Hepatocyte (in vitro differentiated cells): Measurements from ENCODE around the gene OR8B2. TPM values are rescaled to one million over a fixed set of nuclear protein-coding genes. Genes with fewer than 3 reads are reported as not detected.

ENCODE experiments used
- DNase-seq: peaks from one replicate; pipeline ENCODE4 v3.0.0-alpha.2; 2016; ENCODE audit warnings: low spot score
- H2AFZ ChIP-seq: fragments of 200-600 bp; sonication (generic); 2 replicates; pipeline ENCODE4 v1.6.0; 2016; ENCODE audit warnings: antibody characterized with exemption, mild to moderate bottlenecking
- H3K27ac ChIP-seq: fragments of 200-600 bp; sonication (generic); 2 replicates; pipeline ENCODE4 v1.5.1; 2016; ENCODE audit warnings: mild to moderate bottlenecking
- H3K27me3 ChIP-seq: fragments of 200-600 bp; sonication (generic); 2 replicates; pipeline ENCODE4 v1.6.1; 2016
- H3K36me3 ChIP-seq: fragments of 200-600 bp; sonication (generic); replicated peaks from 2 replicates; pipeline ENCODE4 v1.5.1; 2016; ENCODE audit warnings: low read depth; ENCODE audit not compliant: insufficient read depth
- H3K4me1 ChIP-seq: fragments of 200-600 bp; sonication (generic); 2 replicates; pipeline ENCODE4 v1.5.1; 2016; ENCODE audit warnings: mild to moderate bottlenecking, moderate library complexity; ENCODE audit not compliant: insufficient read depth
- H3K4me2 ChIP-seq: fragments of 200-600 bp; sonication (generic); 2 replicates; pipeline ENCODE4 v1.6.0; 2016
- H3K4me3 ChIP-seq: fragments of 200-600 bp; sonication (generic); 2 replicates; pipeline ENCODE4 v1.5.1; 2016; ENCODE audit warnings: mild to moderate bottlenecking
- H3K79me2 ChIP-seq: fragments of 200-600 bp; sonication (generic); 2 replicates; pipeline ENCODE4 v1.6.0; 2017; ENCODE audit warnings: mild to moderate bottlenecking
- H3K9me2 ChIP-seq: fragments of 200-600 bp; sonication (generic); replicated peaks from 2 replicates; pipeline ENCODE4 v1.6.0; 2017; ENCODE audit warnings: mild to moderate bottlenecking; ENCODE audit not compliant: insufficient read depth
- H3K9me3 ChIP-seq: fragments of 200-600 bp; sonication (generic); 2 replicates; pipeline ENCODE4 v1.5.1; 2016; ENCODE audit warnings: low read depth, mild to moderate bottlenecking
- H4K20me1 ChIP-seq: fragments of 200-600 bp; sonication (generic); 2 replicates; pipeline ENCODE4 v1.6.0; 2016; ENCODE audit warnings: mild to moderate bottlenecking; ENCODE audit not compliant: insufficient read depth, poor library complexity, severe bottlenecking
- EZH2 ChIP-seq: fragments of 200-600 bp; sonication (generic); IDR thresholded peaks from 2 replicates; pipeline ENCODE4 v1.6.1; 2016; ENCODE audit warnings: antibody characterized with exemption, mild to moderate bottlenecking, borderline replicate concordance
- EZH2phosphoT487 ChIP-seq: fragments of 200-600 bp; sonication (generic); IDR thresholded peaks from one replicate; pipeline ENCODE4 v1.6.1; 2018; ENCODE audit warnings: antibody characterized with exemption, mild to moderate bottlenecking, low read depth, moderate library complexity; ENCODE audit not compliant: unreplicated experiment, severe bottlenecking
- WGBS: methylation state at CpG from one replicate; pipeline ENCODE4 v1.1.6; 2016; ENCODE audit warnings: low lambda C conversion rate; ENCODE audit errors: missing lambda C conversion rate; 5-methylcytosine and 5-hydroxymethylcytosine counted together
- polyA plus RNA-seq: library from polyadenylated mRNA; unstranded; fragments of >200 nt; fragmentation: Nextera tagmentation; extraction: Ambion mirVana; gene quantifications from 2 replicates; pipeline ENCODE4 v1.2.1, GENCODE V29; 2016
- total RNA-seq: library from RNA; depleted of rRNA; stranded (reverse); fragments of >200 nt; gene quantifications from 2 replicates; pipeline ENCODE4 v1.2.3, GENCODE V29; 2014
- TF ChIP-seq, protein P1 (sequence below): fragments of 200-600 bp; sonication (generic); IDR thresholded peaks from 2 replicates; pipeline ENCODE4 v1.5.1; 2016; ENCODE audit warnings: antibody characterized with exemption, mild to moderate bottlenecking; ENCODE audit not compliant: poor library complexity

OR8B2 gene, protein sequence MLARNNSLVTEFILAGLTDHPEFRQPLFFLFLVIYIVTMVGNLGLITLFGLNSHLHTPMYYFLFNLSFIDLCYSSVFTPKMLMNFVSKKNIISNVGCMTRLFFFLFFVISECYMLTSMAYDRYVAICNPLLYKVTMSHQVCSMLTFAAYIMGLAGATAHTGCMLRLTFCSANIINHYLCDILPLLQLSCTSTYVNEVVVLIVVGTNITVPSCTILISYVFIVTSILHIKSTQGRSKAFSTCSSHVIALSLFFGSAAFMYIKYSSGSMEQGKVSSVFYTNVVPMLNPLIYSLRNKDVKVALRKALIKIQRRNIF
- not detected in 2 replicates for total RNA-seq
- polyA plus RNA-seq = not detected in 2 replicates

DNA sequence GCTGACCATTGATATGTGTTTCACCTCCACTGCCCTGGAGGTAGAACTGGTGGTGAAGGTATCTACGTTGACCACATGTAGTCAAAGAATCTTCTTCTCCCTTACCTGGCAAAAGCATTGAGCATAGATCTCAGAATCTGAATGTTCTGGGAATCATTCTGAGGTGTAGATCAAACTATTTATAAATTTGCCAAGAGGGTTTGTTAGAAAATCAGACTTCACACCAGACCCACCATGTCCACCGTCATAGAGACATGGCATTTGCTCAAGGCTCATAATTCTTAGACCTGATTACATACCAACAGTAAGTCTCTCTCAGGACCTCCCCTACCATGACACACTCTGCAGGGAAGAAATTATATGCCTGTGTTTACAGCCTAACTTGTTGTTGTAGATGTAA, at the start of gene OR8B2:
Gene OR8B2, minus strand, starts transcription at position 101 of the 400 bp plus-strand sequence. CDS start 1,156 bp downstream, outside the sequence.
- Histone ChIP-seq H3K4me2 (no peak within 1 kb of the TSS), H3K4me1 (no peaks in the 10 kb centered on the region), H3K9me2 (no peaks in the 10 kb centered on the region), H3K27me3 (no peaks in the 10 kb centered on the region), H3K27ac (no peak within 1 kb of the TSS), H4K20me1 (no peaks in the 10 kb centered on the region), H3K9me3 (no peaks in the 10 kb centered on the region), H2AFZ (no peak within 1 kb of the TSS), H3K4me3 (no peak within 1 kb of the TSS), H3K79me2 (no peaks in the 10 kb centered on the region), H3K36me3 (no peaks in the 10 kb centered on the region)
- TF ChIP-seq, protein P1, sequence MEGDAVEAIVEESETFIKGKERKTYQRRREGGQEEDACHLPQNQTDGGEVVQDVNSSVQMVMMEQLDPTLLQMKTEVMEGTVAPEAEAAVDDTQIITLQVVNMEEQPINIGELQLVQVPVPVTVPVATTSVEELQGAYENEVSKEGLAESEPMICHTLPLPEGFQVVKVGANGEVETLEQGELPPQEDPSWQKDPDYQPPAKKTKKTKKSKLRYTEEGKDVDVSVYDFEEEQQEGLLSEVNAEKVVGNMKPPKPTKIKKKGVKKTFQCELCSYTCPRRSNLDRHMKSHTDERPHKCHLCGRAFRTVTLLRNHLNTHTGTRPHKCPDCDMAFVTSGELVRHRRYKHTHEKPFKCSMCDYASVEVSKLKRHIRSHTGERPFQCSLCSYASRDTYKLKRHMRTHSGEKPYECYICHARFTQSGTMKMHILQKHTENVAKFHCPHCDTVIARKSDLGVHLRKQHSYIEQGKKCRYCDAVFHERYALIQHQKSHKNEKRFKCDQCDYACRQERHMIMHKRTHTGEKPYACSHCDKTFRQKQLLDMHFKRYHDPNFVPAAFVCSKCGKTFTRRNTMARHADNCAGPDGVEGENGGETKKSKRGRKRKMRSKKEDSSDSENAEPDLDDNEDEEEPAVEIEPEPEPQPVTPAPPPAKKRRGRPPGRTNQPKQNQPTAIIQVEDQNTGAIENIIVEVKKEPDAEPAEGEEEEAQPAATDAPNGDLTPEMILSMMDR = no peak
- no peak for TF ChIP-seq EZH2
- TF ChIP-seq EZH2phosphoT487 = no peak
- no peak for DNase-seq
- WGBS = 88% methylated on average over 2 of the region's 2 CpGs

DNA sequence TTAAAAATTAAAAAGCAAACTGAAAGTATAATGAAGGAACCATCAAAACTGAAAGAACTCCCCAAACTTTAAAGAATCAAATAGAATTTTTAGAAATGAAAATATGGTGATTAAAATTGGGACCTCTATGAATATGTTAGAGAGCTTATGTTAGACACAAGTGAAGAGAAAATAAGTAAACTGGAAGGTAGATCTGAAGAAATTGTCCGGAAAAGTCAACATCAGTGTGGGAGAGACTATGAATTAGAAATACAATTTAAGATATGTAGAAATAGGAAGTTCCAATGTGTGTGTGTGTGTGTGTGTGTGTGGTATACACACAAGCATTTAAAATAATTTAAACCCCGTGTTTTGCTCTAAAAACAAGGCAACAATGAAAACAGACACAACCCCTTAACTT, 45.3 kb upstream of the OR8B2 start:
- 78% methylated on average over 2 of the region's 2 CpGs for WGBS
- Histone ChIP-seq H2AFZ (no peak overlapping the region), H3K4me2 (no peak overlapping the region), H3K4me1 (no peaks in the 10 kb centered on the region), H3K4me3 (no peak overlapping the region), H3K9me2 (no peaks in the 10 kb centered on the region), H3K9me3 (no peaks in the 10 kb centered on the region), H3K27ac (no peak overlapping the region), H4K20me1 (no peaks in the 10 kb centered on the region), H3K27me3 (no peaks in the 10 kb centered on the region), H3K79me2 (no peaks in the 10 kb centered on the region), H3K36me3 (no peaks in the 10 kb centered on the region)
- TF ChIP-seq, protein P1 = no peak
- TF ChIP-seq EZH2phosphoT487 (no peak), EZH2 (no peak)
- no peak for DNase-seq

DNA sequence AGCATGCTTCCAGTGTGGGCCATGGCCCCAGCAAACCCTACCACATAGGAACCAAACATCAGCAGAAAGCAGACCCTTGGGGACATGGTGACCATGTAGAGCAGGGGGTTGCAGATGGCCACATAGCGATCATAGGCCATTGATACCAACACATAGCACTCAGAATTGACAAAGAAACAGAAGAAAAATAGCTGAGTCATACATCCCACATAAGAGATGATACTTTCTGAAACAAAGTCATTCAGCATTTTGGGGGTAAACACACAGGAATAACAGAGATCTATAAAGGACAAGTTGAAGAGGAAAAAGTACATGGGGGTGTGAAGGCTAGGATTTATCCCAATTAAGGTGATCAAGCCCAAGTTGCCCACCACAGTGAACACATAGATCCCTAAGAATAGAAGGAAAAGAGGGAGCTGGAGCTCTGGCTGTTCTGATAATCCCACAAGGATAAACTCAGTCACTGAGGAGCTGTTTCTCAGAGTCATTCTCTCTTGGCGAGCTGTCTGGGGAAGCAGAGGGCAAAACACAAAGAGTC, 40.2 kb upstream of the OR8B2 start, which contains the start of gene OR8B4:
Gene OR8B4, minus strand, starts transcription at position 488 of the 538 bp plus-strand sequence. Its CDS starts 0 bp downstream, at position 488.
- Histone ChIP-seq H3K79me2 (no peaks in the 10 kb centered on the region), H4K20me1 (no peaks in the 10 kb centered on the region), H3K4me3 (no peak within 1 kb of the TSS), H3K27me3 (peaks cover 10% of the 10 kb centered on the region), H3K4me1 (no peaks in the 10 kb centered on the region), H3K9me3 (no peaks in the 10 kb centered on the region), H3K9me2 (no peaks in the 10 kb centered on the region), H3K36me3 (no peaks in the 10 kb centered on the region), H2AFZ (no peak within 1 kb of the TSS), H3K4me2 (no peak within 1 kb of the TSS), H3K27ac (no peak within 1 kb of the TSS)
- TF ChIP-seq, protein P1 = no peak
- TF ChIP-seq EZH2 (no peak), EZH2phosphoT487 (no peak)
- DNase-seq = no peak
- WGBS = 90% methylated on average over 2 of the region's 2 CpGs
